Osteoblast (primary cell): ENCODE data around the gene FNBP1L. TPM values are rescaled to one million over a fixed set of nuclear protein-coding genes. Genes with fewer than 3 reads are reported as not detected.

Experiments
- DNase-seq: peaks from one replicate; pipeline ENCODE4 v3.0.0; 2011; ENCODE audit warnings: low spot score, mixed read lengths; ENCODE audit not compliant: insufficient read length; ENCODE audit errors: missing footprints
- H2AFZ ChIP-seq: 2 replicates; pipeline ENCODE4 v1.6.0; 2011; ENCODE audit warnings: mild to moderate bottlenecking, low read length
- H3K27ac ChIP-seq: 2 replicates; pipeline ENCODE4 v1.5.1; 2011; ENCODE audit warnings: mild to moderate bottlenecking, low read depth, low read length, moderate library complexity
- H3K27me3 ChIP-seq: 2 replicates; pipeline ENCODE4 v1.6.0; 2012; ENCODE audit warnings: mild to moderate bottlenecking, control low read depth, inconsistent platforms, low read length, moderate library complexity; ENCODE audit not compliant: insufficient read depth
- H3K36me3 ChIP-seq: 2 replicates; pipeline ENCODE4 v1.5.1; 2011; ENCODE audit warnings: mild to moderate bottlenecking, low read length, control low read depth, moderate library complexity; ENCODE audit not compliant: insufficient read depth
- H3K4me1 ChIP-seq: 2 replicates; pipeline ENCODE4 v1.5.1; 2011; ENCODE audit warnings: mild to moderate bottlenecking, low read length, control low read depth, moderate library complexity; ENCODE audit not compliant: insufficient read depth
- H3K4me2 ChIP-seq: 2 replicates; pipeline ENCODE4 v1.6.0; 2011; ENCODE audit warnings: mild to moderate bottlenecking, low read length; ENCODE audit not compliant: insufficient read depth
- H3K4me3 ChIP-seq: fragments of 200-600 bp; sonication (generic); 3 replicates; pipeline ENCODE4 v1.5.1; 2012; ENCODE audit warnings: mild to moderate bottlenecking, low read length, inconsistent platforms; ENCODE audit not compliant: insufficient read depth
- H3K79me2 ChIP-seq: 2 replicates; pipeline ENCODE4 v1.6.0; 2012; ENCODE audit warnings: mild to moderate bottlenecking, low read length, control low read depth, inconsistent platforms; ENCODE audit not compliant: insufficient read depth
- H3K9me3 ChIP-seq: 2 replicates; pipeline ENCODE4 v1.5.1; 2011; ENCODE audit warnings: low read depth, low read length, control low read depth
- H4K20me1 ChIP-seq: 2 replicates; pipeline ENCODE4 v1.6.0; 2012; ENCODE audit warnings: mild to moderate bottlenecking, low read length, control low read depth; ENCODE audit not compliant: insufficient read depth
- total RNA-seq: library from RNA; depleted of rRNA; stranded (reverse); fragments of >200 nt; gene quantifications from 2 replicates; pipeline ENCODE4 v1.2.3, GENCODE V29; 2012
- TF ChIP-seq, protein P1 (sequence below): IDR thresholded peaks from 2 replicates; pipeline ENCODE4 v1.5.1; 2011; ENCODE audit warnings: mild to moderate bottlenecking, low read depth, low read length, moderate library complexity; ENCODE audit errors: extremely low read depth

FNBP1L gene
- total RNA-seq, 1 donor: 8.7 TPM

GRCh38 chr1:93506126-93506525 lies 58.2 kb downstream of the FNBP1L start:
- TF ChIP-seq, protein P1, sequence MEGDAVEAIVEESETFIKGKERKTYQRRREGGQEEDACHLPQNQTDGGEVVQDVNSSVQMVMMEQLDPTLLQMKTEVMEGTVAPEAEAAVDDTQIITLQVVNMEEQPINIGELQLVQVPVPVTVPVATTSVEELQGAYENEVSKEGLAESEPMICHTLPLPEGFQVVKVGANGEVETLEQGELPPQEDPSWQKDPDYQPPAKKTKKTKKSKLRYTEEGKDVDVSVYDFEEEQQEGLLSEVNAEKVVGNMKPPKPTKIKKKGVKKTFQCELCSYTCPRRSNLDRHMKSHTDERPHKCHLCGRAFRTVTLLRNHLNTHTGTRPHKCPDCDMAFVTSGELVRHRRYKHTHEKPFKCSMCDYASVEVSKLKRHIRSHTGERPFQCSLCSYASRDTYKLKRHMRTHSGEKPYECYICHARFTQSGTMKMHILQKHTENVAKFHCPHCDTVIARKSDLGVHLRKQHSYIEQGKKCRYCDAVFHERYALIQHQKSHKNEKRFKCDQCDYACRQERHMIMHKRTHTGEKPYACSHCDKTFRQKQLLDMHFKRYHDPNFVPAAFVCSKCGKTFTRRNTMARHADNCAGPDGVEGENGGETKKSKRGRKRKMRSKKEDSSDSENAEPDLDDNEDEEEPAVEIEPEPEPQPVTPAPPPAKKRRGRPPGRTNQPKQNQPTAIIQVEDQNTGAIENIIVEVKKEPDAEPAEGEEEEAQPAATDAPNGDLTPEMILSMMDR: no peak
- Histone ChIP-seq H3K4me3 (no peak overlapping the region), H4K20me1 (no peaks in the 10 kb centered on the region), H3K79me2 (no peaks in the 10 kb centered on the region), H3K9me3 (no peaks in the 10 kb centered on the region), H3K27me3 (no peaks in the 10 kb centered on the region), H3K4me2 (no peak overlapping the region), H2AFZ (no peak overlapping the region), H3K27ac (no peak overlapping the region), H3K4me1 (no peaks in the 10 kb centered on the region), H3K36me3 (no peaks in the 10 kb centered on the region)
- no peak for DNase-seq

DNA sequence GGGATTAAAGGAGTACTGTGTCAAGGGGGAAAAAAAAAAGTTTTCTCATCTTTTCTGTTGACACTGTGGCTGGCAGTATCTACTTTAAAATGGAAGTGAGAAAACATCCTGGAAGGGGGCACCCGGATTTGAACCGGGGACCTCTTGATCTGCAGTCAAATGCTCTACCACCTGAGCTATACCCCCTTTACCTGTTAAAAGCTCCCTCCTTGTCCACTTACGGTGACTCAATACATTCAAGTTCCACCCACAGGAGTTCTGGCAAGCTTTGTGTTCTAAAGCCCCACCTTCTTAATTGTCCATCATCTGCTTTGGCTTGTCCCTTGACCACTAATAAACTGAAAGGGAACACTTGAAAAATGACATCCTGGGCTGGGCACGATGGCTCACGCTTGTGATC lies 68.2 kb downstream of the FNBP1L start:
- DNase-seq: no peak
- H3K27ac ChIP-seq: no peak overlapping the region
- H3K4me2 ChIP-seq: no peak overlapping the region
- H2AFZ ChIP-seq: no peak overlapping the region
- no peaks in the 10 kb centered on the region for H4K20me1 ChIP-seq
- no peaks in the 10 kb centered on the region for H3K9me3 ChIP-seq
- no peaks in the 10 kb centered on the region for H3K36me3 ChIP-seq
- no peak overlapping the region for H3K4me3 ChIP-seq
- TF ChIP-seq, protein P1: no peak
- H3K4me1 ChIP-seq: no peaks in the 10 kb centered on the region
- no peaks in the 10 kb centered on the region for H3K79me2 ChIP-seq
- no peaks in the 10 kb centered on the region for H3K27me3 ChIP-seq

- Histone ChIP-seq H4K20me1 (no peaks in the 10 kb centered on the region), H3K9me3 (no peaks in the 10 kb centered on the region), H3K27me3 (no peaks in the 10 kb centered on the region), H3K36me3 (no peaks in the 10 kb centered on the region), H3K27ac (no peak overlapping the region), H3K4me3 (no peak overlapping the region), H3K79me2 (no peaks in the 10 kb centered on the region), H2AFZ (no peak overlapping the region), H3K4me1 (no peaks in the 10 kb centered on the region), H3K4me2 (no peak overlapping the region)
- DNase-seq: no peak
- TF ChIP-seq, protein P1: no peak
Observed at GRCh38 chr1:93518516-93518915, 70.6 kb downstream of the FNBP1L start.

DNA sequence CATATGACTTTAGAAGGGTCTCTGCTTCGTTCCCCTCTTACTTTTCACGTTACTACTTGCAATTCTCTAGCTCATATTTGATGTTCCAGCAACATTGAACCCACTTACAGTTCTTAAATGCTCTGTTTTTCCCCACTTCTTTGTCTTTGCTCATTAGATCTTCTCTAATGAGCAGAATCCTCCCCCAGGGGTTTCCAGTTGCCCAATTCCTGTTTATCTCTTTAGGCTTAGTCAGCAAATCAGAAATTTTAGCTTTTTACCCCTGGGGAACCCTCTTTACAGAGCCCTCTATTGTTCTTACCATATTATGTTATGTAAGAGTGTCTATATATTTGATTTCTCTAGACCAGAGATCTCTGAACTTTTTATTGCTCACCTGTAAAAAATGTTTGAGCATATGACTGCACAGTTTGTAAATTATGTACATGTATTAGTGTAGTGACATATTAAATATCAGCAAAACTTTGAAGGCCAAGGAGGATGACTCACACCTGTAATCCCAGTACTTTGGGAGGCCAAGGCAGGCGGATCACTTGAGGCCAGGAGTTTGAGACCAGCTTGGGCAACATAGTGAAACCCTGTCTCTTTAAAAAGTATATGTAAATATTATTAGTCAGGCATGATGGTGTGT lies 71.4 kb downstream of the FNBP1L start:
- Histone ChIP-seq H3K27me3 (no peaks in the 10 kb centered on the region), H3K36me3 (no peaks in the 10 kb centered on the region), H3K27ac (no peak overlapping the region), H3K79me2 (no peaks in the 10 kb centered on the region), H3K4me2 (no peak overlapping the region), H3K4me1 (no peaks in the 10 kb centered on the region), H3K9me3 (no peaks in the 10 kb centered on the region), H2AFZ (no peak overlapping the region), H3K4me3 (no peak overlapping the region), H4K20me1 (no peaks in the 10 kb centered on the region)
- no peak for DNase-seq
- TF ChIP-seq, protein P1: no peak
